NCI-H128 (cell line): ENCODE results near the gene LZTS3.
"Not testable (repeated sequence)": the region's sequence is repeated elsewhere in the genome, so short reads cannot be mapped to it uniquely, and the experiment has no call there.

Experiments used
- DNase-seq: peaks from one replicate; lab custom pipeline; 2025; ENCODE audit not compliant: unreplicated experiment; lab: John Stamatoyannopoulos, UW

The LZTS3 gene

GRCh38 chr20:3168079-3168828 lies 5.1 kb downstream of the LZTS3 start:
- DNase-seq = no peak

GRCh38 chr20:3167738-3168078 lies 5.6 kb downstream of the LZTS3 start:
- DNase-seq = no peak

GRCh38 chr20:3166913-3167342 lies 6.4 kb downstream of the LZTS3 start:
- DNase-seq = no peak

- DNase-seq = no peak
Observed at GRCh38 chr20:3166338-3166912, 6.9 kb downstream of the LZTS3 start.

- DNase-seq = peak; percentile 46
Observed at GRCh38 chr20:3165473-3166337, 7.6 kb downstream of the LZTS3 start.

GRCh38 chr20:3164763-3165410 lies 8.5 kb downstream of the LZTS3 start:
- no peak for DNase-seq

- no peak for DNase-seq
Observed at GRCh38 chr20:3164043-3164762, 9.1 kb downstream of the LZTS3 start.

- DNase-seq = no peak
Observed at GRCh38 chr20:3163099-3164042, 10.0 kb downstream of the LZTS3 start.

GRCh38 chr20:3162080-3162611 lies 11.2 kb downstream of the LZTS3 start:
- peak; percentile 66 for DNase-seq

- DNase-seq = no peak
Observed at GRCh38 chr20:3161316-3162079, 11.9 kb downstream of the LZTS3 start.

GRCh38 chr20:3160418-3160817 lies 12.9 kb downstream of the LZTS3 start:
- no peak for DNase-seq

- no peak for DNase-seq
Observed at GRCh38 chr20:3158968-3159431, 14.3 kb downstream of the LZTS3 start.

- no peak for DNase-seq
Observed at GRCh38 chr20:3157817-3158216, 15.5 kb downstream of the LZTS3 start.

GRCh38 chr20:3156811-3157619 lies 16.3 kb downstream of the LZTS3 start:
- no peak for DNase-seq

- DNase-seq = not testable (repeated sequence)
Observed at GRCh38 chr20:3152057-3152644, 21.2 kb downstream of the LZTS3 start.

GRCh38 chr20:3150908-3151307 lies 22.4 kb downstream of the LZTS3 start:
- no peak for DNase-seq

- DNase-seq = no peak
Observed at GRCh38 chr20:3146732-3147341, 26.5 kb downstream of the LZTS3 start.
